ENCODE data around the gene CD300LD. TPM values are rescaled to one million over a fixed set of nuclear protein-coding genes. Genes with fewer than 3 reads are reported as not detected.

CD300LD gene
- total and polyA plus RNA-seq, 2 donors: not detected

GRCh38 chr17:74623693-74624093 is 31.6 kb upstream of the CD300LD start, which contains the start of gene CD300E:
CD300E (minus strand) TSS chr17:74623738; CDS start chr17:74623621, 117 bp downstream.
- H3K4me3 ChIP-seq (ENCODE audit: low read depth, low read length): no peak within 1 kb of the TSS
- no peaks in the 10 kb centered on the region for H3K4me1 ChIP-seq (ENCODE audit: insufficient read depth)
- no peaks in the 10 kb centered on the region for H3K36me3 ChIP-seq (ENCODE audit: insufficient read depth)
- 69% methylated on average over 5 of the region's 5 CpGs for WGBS
- no peak within 1 kb of the TSS for H3K27ac ChIP-seq (ENCODE audit: low read depth)
- DNase-seq (ENCODE audit: extremely low spot score): no peak

DNA sequence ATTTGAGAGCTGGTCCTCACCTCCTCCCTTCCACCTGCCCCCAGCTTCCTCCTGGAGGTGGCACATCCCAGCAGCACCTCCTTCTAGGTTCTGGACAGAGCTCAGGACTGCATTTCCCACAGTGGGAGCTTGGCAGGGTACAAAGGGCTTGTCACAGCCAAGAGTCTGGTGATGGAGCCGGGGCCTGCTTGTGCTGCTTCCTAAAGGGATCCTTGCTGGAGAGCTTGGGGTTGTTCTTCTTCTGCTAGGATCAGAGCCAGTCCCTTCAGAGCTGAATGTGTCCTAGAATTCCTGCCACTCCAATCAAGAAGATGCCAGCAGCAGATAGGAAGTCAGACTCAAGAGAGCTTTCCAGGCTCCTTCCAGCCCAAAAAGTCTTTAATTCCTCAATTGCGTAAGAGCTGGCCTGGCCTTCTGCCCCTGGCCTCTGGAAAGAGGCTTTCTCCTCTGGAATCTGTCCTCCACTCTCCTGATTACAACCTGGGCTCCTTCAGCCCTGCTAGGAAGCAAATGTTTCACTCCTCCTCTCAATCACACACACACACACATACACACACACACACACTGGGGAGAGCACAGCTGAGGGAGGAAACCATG is 27.1 kb upstream of the CD300LD start:
- no peak for DNase-seq (ENCODE audit: extremely low spot score)
- no peaks in the 10 kb centered on the region for H3K36me3 ChIP-seq (ENCODE audit: insufficient read depth)
- no peaks in the 10 kb centered on the region for H3K4me1 ChIP-seq (ENCODE audit: insufficient read depth)
- 51% methylated on average over 2 of the region's 2 CpGs for WGBS
- no peak overlapping the region for H3K27ac ChIP-seq (ENCODE audit: low read depth)
- no peak overlapping the region for H3K4me3 ChIP-seq (ENCODE audit: low read depth, low read length)

- Histone ChIP-seq H3K36me3 (ENCODE audit: insufficient read depth) (no peaks in the 10 kb centered on the region), H3K27ac (ENCODE audit: low read depth) (no peak overlapping the region), H3K4me1 (ENCODE audit: insufficient read depth) (no peaks in the 10 kb centered on the region), H3K4me3 (ENCODE audit: low read depth, low read length) (no peak overlapping the region)
- no peak for DNase-seq (ENCODE audit: extremely low spot score)
- WGBS: 78% methylated on average over 3 of the region's 3 CpGs
Observed at GRCh38 chr17:74618451-74618850, 26.4 kb upstream of the CD300LD start.

DNA sequence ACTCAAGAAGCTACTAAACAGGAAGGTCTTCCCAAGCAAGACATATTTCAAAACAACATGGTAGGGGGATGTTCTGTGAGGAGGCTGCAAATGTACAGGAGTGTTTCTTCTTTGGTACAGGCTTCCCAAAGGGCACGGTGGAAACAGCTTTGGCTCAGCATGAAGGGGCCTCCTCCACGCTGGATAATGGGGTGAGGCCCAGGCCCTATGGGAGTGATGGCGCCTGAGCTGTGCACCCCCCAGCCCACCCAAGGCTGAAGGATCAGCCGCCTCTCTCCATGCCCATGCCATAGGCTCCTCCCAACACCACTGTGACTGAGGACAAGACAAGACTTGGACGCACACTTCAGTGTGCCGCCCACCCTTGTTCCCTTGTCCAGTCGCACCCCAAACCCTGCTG is 24.6 kb upstream of the CD300LD start:
- Histone ChIP-seq H3K27ac (ENCODE audit: low read depth) (no peak overlapping the region), H3K4me3 (ENCODE audit: low read depth, low read length) (no peak overlapping the region), H3K4me1 (ENCODE audit: insufficient read depth) (no peaks in the 10 kb centered on the region), H3K36me3 (ENCODE audit: insufficient read depth) (no peaks in the 10 kb centered on the region)
- no peak for DNase-seq (ENCODE audit: extremely low spot score)
- WGBS: 90% methylated on average over 7 of the region's 7 CpGs

DNA sequence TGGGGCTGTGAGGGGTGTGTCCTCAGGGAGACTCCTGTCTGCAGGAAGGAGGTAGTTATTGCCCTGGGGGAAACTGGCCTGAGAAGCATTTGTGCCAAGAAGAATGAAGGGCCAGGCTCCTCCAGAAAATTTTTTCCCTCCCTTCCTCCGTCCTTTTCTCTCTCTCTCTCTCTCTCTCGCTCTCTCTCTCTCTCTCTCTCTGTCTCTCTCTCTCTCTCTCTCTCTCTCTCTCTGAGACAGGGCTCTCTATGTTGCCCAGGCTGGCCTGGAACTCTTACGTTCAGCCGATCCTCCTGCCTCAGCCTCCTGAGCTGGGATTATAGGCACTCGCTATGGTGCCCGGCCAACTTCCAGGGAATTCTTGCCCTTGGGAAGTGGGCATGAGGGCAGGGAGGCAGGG is 20.0 kb upstream of the CD300LD start:
- Histone ChIP-seq H3K36me3 (ENCODE audit: insufficient read depth) (no peaks in the 10 kb centered on the region), H3K4me3 (ENCODE audit: low read depth, low read length) (no peak overlapping the region), H3K27ac (ENCODE audit: low read depth) (no peak overlapping the region), H3K4me1 (ENCODE audit: insufficient read depth) (no peaks in the 10 kb centered on the region)
- 89% methylated on average over 6 of the region's 6 CpGs for WGBS
- no peak for DNase-seq (ENCODE audit: extremely low spot score)

DNA sequence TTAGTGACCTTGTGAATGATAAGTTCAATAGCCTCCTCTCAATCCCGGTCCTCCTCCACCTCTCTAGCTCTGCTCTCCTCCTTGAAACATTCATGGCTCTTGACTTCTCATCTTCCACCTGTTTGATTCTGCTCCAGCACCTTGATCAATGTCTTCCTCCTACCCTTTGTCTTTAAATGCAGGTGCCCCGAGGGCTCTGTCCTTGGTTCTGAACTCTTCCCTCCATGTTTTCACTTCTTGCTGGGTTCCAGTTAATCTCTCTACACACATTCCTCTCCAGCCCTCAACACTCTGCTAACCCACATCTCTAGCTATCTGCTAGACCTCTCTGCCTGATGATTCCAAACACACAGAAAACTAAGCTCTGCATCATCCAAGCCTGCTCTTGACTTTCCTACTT is 18.0 kb upstream of the CD300LD start:
- Histone ChIP-seq H3K27ac (ENCODE audit: low read depth) (no peak overlapping the region), H3K4me3 (ENCODE audit: low read depth, low read length) (no peak overlapping the region), H3K36me3 (ENCODE audit: insufficient read depth) (no peaks in the 10 kb centered on the region), H3K4me1 (ENCODE audit: insufficient read depth) (no peaks in the 10 kb centered on the region)
- no peak for DNase-seq (ENCODE audit: extremely low spot score)
- 37% methylated on average over 2 of the region's 2 CpGs for WGBS

DNA sequence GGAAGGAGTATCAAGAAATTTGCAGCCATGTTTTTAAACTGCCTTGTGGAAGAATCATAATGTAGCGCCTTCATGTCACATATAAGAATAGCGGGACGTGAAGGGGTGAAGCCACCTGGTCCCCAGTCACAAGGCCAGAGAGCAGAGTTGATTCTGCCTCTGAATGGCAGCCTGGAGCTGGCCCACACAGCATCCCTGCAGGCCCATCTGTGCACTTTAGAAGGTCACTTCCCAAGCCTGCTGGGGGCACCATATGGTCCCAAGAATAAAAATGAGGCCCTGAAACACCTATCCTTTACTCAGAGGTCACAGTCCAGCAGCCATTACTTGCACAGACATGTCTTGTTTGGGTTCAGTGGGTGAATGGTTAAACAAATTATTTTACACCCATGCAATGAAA is 16.4 kb upstream of the CD300LD start:
- 95% methylated on average over 3 of the region's 3 CpGs for WGBS
- H3K4me1 ChIP-seq (ENCODE audit: insufficient read depth): no peaks in the 10 kb centered on the region

DNA sequence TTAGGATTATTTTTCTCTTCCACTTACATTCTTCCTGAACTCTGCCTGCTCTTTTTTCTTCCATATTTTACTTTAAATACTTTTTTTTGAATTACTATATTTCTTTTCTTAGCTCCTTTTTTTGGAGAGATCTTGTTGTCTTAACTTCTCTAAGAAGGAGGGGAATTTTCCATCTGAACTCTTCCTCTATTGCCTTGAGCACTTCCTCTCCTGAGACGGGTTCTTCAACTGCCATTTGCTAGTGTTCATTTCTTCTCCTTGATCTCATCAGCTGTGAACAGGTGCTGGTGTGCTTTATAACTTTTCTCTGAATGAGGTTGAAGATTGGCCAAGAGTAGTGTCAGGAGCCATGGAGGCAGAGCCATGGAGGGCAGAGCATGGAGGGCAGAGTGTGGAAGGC is 15.1 kb upstream of the CD300LD start:
- no peak for DNase-seq (ENCODE audit: extremely low spot score)
- H3K4me3 ChIP-seq (ENCODE audit: low read depth, low read length): no peak overlapping the region
- no peaks in the 10 kb centered on the region for H3K4me1 ChIP-seq (ENCODE audit: insufficient read depth)
- H3K36me3 ChIP-seq (ENCODE audit: insufficient read depth): no peaks in the 10 kb centered on the region
- no peak overlapping the region for H3K27ac ChIP-seq (ENCODE audit: low read depth)
- 78% methylated on average over 1 of the region's 1 CpG for WGBS

More for the DNA sequence above, 16.4 kb upstream of the CD300LD start:
- Histone ChIP-seq H3K36me3 (ENCODE audit: insufficient read depth) (no peaks in the 10 kb centered on the region), H3K4me3 (ENCODE audit: low read depth, low read length) (no peak overlapping the region), H3K27ac (ENCODE audit: low read depth) (no peak overlapping the region)
- no peak for DNase-seq (ENCODE audit: extremely low spot score)

GRCh38 chr17:74606050-74606449 is 14.0 kb upstream of the CD300LD start:
- Histone ChIP-seq H3K4me3 (ENCODE audit: low read depth, low read length) (no peak overlapping the region), H3K4me1 (ENCODE audit: insufficient read depth) (no peaks in the 10 kb centered on the region), H3K36me3 (ENCODE audit: insufficient read depth) (no peaks in the 10 kb centered on the region), H3K27ac (ENCODE audit: low read depth) (no peak overlapping the region)
- WGBS: 88% methylated on average over 8 of the region's 8 CpGs
- DNase-seq (ENCODE audit: extremely low spot score): no peak

- no peaks in the 10 kb centered on the region for H3K36me3 ChIP-seq (ENCODE audit: insufficient read depth)
- no peak overlapping the region for H3K4me3 ChIP-seq (ENCODE audit: low read depth, low read length)
- H3K27ac ChIP-seq (ENCODE audit: low read depth): no peak overlapping the region
- no peaks in the 10 kb centered on the region for H3K4me1 ChIP-seq (ENCODE audit: insufficient read depth)
- 37% methylated on average over 10 of the region's 10 CpGs for WGBS
- no peak for DNase-seq (ENCODE audit: extremely low spot score)
Observed at GRCh38 chr17:74605361-74605760, 13.3 kb upstream of the CD300LD start.

GRCh38 chr17:74604761-74605160 is 12.7 kb upstream of the CD300LD start:
- H3K36me3 ChIP-seq (ENCODE audit: insufficient read depth): no peaks in the 10 kb centered on the region
- WGBS: 61% methylated on average over 10 of the region's 10 CpGs
- H3K4me3 ChIP-seq (ENCODE audit: low read depth, low read length): no peak overlapping the region
- no peak overlapping the region for H3K27ac ChIP-seq (ENCODE audit: low read depth)
- no peaks in the 10 kb centered on the region for H3K4me1 ChIP-seq (ENCODE audit: insufficient read depth)
- DNase-seq (ENCODE audit: extremely low spot score): no peak

DNA sequence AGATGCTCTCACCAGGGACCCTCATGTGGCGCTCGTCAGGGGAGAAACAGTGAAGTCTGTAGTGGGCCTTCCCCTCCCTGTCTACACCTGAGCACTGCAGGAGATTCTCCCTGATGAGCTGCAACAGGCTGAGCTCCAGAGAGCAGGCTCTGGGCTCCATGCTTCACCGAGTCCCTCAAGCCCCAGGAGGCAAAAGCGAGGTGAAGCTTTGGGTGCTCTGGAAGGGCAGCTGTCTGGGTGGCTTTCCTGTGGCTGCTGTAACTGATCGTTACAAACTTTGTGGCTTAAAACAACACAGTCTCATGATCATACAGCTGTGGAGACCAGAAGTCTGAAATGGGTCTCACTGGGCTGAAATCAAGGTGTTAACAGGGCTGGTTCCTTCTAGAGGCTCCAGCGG is 12.1 kb upstream of the CD300LD start:
- no peak overlapping the region for H3K4me3 ChIP-seq (ENCODE audit: low read depth, low read length)
- 91% methylated on average over 6 of the region's 6 CpGs for WGBS
- H3K36me3 ChIP-seq (ENCODE audit: insufficient read depth): no peaks in the 10 kb centered on the region
- no peak overlapping the region for H3K27ac ChIP-seq (ENCODE audit: low read depth)
- H3K4me1 ChIP-seq (ENCODE audit: insufficient read depth): no peaks in the 10 kb centered on the region
- no peak for DNase-seq (ENCODE audit: extremely low spot score)

DNA sequence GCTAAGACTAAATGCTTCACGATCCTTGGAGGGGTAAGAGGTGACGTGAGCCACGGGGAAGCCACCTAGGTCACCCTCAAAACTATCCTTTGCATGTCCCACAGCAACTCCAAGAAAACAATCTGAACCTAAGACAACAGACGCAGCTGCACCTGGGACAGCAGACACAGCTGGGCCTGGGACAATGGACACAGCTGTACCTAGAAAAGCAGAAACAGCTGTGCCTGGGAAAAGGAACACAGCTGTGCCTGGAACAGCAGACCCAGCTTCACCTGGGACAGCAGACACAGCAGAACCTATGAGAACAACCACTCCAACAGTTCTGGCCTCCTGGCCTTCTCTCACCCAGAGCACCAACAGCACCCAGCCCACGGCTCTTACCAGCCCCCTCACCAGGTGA is 11.7 kb upstream of the CD300LD start:
- no peak overlapping the region for H3K27ac ChIP-seq (ENCODE audit: low read depth)
- no peak overlapping the region for H3K4me3 ChIP-seq (ENCODE audit: low read depth, low read length)
- WGBS: 79% methylated on average over 5 of the region's 5 CpGs
- H3K4me1 ChIP-seq (ENCODE audit: insufficient read depth): no peaks in the 10 kb centered on the region
- no peaks in the 10 kb centered on the region for H3K36me3 ChIP-seq (ENCODE audit: insufficient read depth)
- DNase-seq (ENCODE audit: extremely low spot score): no peak

GRCh38 chr17:74603037-74603635 is 11.1 kb upstream of the CD300LD start:
- Histone ChIP-seq H3K4me3 (ENCODE audit: low read depth, low read length) (no peak overlapping the region), H3K27ac (ENCODE audit: low read depth) (no peak overlapping the region), H3K36me3 (ENCODE audit: insufficient read depth) (no peaks in the 10 kb centered on the region), H3K4me1 (ENCODE audit: insufficient read depth) (no peaks in the 10 kb centered on the region)
- no peak for DNase-seq (ENCODE audit: extremely low spot score)
- WGBS: 70% methylated on average over 6 of the region's 6 CpGs

All from urinary bladder (tissue), 4 donors.